Subcutaneous abdominal adipose tissue (tissue), 5 donors: ENCODE measurements around the gene CRAT.

Experiments
- H3K27ac ChIP-seq: one replicate; pipeline ENCODE4 v1.7.0; 2013; ENCODE audit warnings: low read depth, mild to moderate bottlenecking, inconsistent platforms, low read length, moderate library complexity
- H3K27me3 ChIP-seq, 5 donors: one replicate each; pipeline ENCODE4 v1.7.0; 2013; ENCODE audit warnings: low read length in 5 of 5, inconsistent platforms in 1 of 5; ENCODE audit not compliant: control insufficient read depth in 5 of 5, insufficient read depth in 4 of 5
- H3K36me3 ChIP-seq, 5 donors: one replicate each; pipeline ENCODE4 v1.7.0; 2013; ENCODE audit warnings: low read length in 5 of 5; ENCODE audit not compliant: control insufficient read depth in 5 of 5, insufficient read depth in 5 of 5
- H3K4me1 ChIP-seq, 5 donors: one replicate each; pipeline ENCODE4 v1.7.0; 2013; ENCODE audit warnings: low read length in 5 of 5, mild to moderate bottlenecking in 3 of 5, moderate library complexity in 1 of 5; ENCODE audit not compliant: control insufficient read depth in 5 of 5, insufficient read depth in 5 of 5
- H3K4me3 ChIP-seq, 5 donors: one replicate each; pipeline ENCODE4 v1.7.0; 2013; ENCODE audit warnings: low read length in 5 of 5, low read depth in 1 of 5
- H3K9ac ChIP-seq, 5 donors: one replicate each; pipeline ENCODE4 v1.7.0; 2013; ENCODE audit warnings: low read length in 5 of 5, mild to moderate bottlenecking in 4 of 5, moderate library complexity in 3 of 5
- H3K9me3 ChIP-seq, 5 donors: one replicate each; pipeline ENCODE4 v1.7.0; 2013; ENCODE audit warnings: low read length in 5 of 5; ENCODE audit not compliant: control insufficient read depth in 5 of 5
- donor health status: healthy.
- donor health status: healthy.
- donor health status: healthy.
- donor health status: healthy.
- donor health status: healthy.

The CRAT gene

DNA sequence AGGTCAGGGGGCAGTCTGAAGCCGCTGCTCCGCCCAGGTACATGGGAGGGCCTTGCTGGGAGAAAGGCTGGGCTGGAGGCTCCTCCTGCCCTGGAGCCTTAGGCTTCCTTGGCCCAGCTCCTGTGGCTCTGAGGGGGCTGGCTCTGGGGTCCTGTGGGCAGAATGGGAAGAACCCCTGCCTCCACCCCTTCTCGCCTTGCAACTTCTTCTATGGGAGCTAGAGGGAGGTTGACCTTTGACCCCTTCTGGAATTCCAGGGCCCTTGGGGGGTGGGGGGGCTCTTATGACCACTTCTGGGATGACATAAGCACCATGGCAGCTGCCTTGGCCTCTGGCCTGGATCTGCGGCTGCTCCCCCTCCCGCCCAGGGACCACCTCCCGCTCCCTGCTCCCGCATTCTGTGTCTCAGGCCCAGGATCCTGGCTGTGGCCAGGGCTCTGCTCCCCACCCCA is 35.3 kb upstream of the CRAT start:
- H3K4me3 ChIP-seq = no peak overlapping the region
- H3K4me1 ChIP-seq = peaks cover 22 to 62% (median 59%) of the 10 kb centered on the region in 5 donors
- H3K27ac ChIP-seq = peak overlapping the region; percentile 78
- H3K9ac ChIP-seq = peak overlapping the region in 4 of 5 donors; percentile 26 to 69 (median 62)
- peaks cover 0 to 37% (median 11%) of the 10 kb centered on the region in 5 donors for H3K36me3 ChIP-seq
- H3K9me3 ChIP-seq = no peaks in the 10 kb centered on the region
- H3K27me3 ChIP-seq = no peaks in the 10 kb centered on the region

GRCh38 chr9:129145316-129145715 is 34.7 kb upstream of the CRAT start:
- Histone ChIP-seq H3K4me3 (no peak overlapping the region), H3K36me3 (peaks cover 0 to 34% (median 11%) of the 10 kb centered on the region in 5 donors), H3K27ac (peak overlapping the region; percentile 78), H3K9me3 (no peaks in the 10 kb centered on the region), H3K4me1 (peaks cover 24 to 67% (median 64%) of the 10 kb centered on the region in 5 donors), H3K27me3 (no peaks in the 10 kb centered on the region), H3K9ac (peak overlapping the region in 2 of 5 donors; percentile 6 to 69)

DNA sequence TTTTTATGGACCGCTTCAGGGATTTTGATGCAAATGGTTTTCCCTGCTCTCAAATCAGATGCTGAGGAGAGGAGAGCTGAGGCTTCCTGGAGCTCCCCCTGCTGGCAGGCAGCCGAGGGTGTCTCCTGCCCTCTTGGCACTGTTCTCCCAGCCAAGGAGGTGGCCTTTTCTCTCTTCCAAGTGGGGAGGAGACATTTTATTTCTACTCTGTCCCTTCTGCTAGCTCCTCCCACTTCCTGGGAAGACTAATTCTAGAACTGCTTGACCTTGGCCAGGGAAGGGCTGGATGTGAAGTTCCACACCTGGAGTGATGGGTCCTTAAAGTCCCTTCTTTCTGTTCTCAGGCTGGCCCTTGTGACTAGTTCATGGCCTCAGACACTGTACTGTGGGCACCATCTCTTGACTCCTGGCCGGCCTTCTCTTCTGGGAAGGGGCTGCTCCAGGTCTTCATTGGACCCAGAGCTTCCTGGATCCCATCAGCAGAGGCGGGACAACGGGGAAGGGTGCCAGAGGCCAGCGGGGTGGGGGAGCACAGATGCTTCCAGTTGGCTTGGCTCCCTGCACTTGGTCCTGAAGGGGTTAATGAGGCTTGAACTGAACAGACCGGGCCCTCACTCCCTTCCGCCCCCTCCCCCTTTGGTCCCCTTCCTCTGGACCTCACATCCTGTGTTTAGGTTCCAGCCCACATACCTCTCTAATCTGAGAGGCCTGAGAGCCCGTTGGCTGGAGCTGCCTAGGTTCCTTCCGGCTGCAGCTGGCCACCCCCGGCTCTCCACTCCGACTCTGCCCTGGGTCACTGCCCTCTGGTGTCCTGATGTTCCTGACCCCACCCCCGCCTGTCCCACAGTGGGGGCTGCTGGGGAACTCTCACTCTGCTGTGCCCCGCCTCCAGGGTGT is 32.7 kb upstream of the CRAT start:
- Histone ChIP-seq H3K27me3 (no peaks in the 10 kb centered on the region), H3K36me3 (peaks cover 0 to 21% (median 3%) of the 10 kb centered on the region in 5 donors), H3K27ac (peak overlapping the region; percentile 100), H3K4me1 (peaks cover 26 to 85% (median 82%) of the 10 kb centered on the region in 5 donors), H3K9ac (peak overlapping the region; percentile 12 to 38 (median 35)), H3K9me3 (no peaks in the 10 kb centered on the region), H3K4me3 (peak overlapping the region in 3 of 5 donors; percentile 8 to 19 (median 13))

GRCh38 chr9:129142138-129142935 is 31.7 kb upstream of the CRAT start:
- Histone ChIP-seq H3K9ac (peak overlapping the region in 3 of 5 donors; percentile 21 to 41 (median 35)), H3K9me3 (no peaks in the 10 kb centered on the region), H3K4me1 (peaks cover 28 to 91% (median 88%) of the 10 kb centered on the region in 5 donors), H3K36me3 (peaks cover 0 to 26% (median 8%) of the 10 kb centered on the region in 5 donors), H3K27ac (peak overlapping the region; percentile 100), H3K27me3 (no peaks in the 10 kb centered on the region), H3K4me3 (peak overlapping the region in 3 of 5 donors; percentile 4 to 13 (median 13))

DNA sequence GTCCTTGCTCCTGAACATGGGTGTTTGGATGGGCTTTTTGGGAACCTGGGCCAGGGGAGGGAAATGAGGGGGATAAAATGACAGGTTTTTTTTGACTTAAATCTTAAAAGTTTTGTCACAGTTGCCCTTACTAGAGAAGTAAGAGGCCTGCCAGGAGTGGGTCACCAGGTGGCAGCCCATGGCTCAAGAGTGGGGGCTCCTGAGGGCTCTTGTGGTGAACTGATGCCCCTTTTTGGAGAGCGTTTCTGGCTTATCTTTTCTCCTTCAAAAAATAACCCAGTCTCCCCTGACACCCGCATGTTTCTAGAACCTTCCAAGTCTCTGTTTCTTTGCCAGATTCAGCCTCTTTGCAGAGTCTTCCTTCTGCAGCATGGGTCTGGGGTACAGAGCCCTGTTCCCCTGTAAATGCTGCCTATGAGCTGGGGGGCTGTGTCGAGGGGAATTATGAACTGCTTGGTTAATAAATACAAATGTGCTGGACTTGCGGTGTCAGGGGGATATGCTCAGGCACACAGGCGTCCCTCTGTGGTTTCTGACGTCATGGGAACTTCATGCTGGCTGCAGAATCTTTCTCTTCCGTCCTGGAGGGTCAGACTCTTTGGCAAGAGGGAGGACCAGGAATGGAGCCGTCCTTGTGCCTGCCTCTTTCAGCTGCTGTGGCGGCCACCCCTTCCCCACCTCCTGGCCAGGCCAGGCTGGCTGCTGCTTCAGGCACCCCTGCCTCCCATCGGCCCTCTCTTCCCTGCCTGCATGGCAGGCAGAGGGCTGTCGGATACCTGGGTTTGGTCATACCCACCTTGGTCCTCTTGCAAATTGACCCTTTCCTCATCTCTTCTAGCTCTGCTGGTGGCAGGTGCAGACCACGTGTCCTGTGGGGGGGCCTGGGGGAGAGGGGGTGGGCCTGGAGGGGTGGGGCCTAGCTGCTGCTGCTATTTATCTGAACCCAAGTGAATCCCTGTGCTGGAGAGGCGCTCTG is 30.8 kb upstream of the CRAT start:
- Histone ChIP-seq H3K9ac (peak overlapping the region; percentile 74 to 92 (median 84)), H3K4me3 (peak overlapping the region in 4 of 5 donors; percentile 23 to 49 (median 40))

GRCh38 chr9:129140397-129141065 is 29.9 kb upstream of the CRAT start:
- Histone ChIP-seq H3K27ac (peak overlapping the region; percentile 100), H3K9me3 (no peaks in the 10 kb centered on the region), H3K4me3 (peak overlapping the region; percentile 42 to 70 (median 47)), H3K9ac (peak overlapping the region; percentile 91 to 100 (median 96)), H3K36me3 (peaks cover 0 to 37% (median 19%) of the 10 kb centered on the region in 5 donors), H3K27me3 (no peaks in the 10 kb centered on the region), H3K4me1 (peaks cover 26 to 73% (median 71%) of the 10 kb centered on the region in 5 donors)

More for the DNA sequence above, 30.8 kb upstream of the CRAT start:
- peaks cover 28 to 81% (median 79%) of the 10 kb centered on the region in 5 donors for H3K4me1 ChIP-seq
- no peaks in the 10 kb centered on the region for H3K9me3 ChIP-seq
- peaks cover 0 to 32% (median 16%) of the 10 kb centered on the region in 5 donors for H3K36me3 ChIP-seq
- no peaks in the 10 kb centered on the region for H3K27me3 ChIP-seq
- H3K27ac ChIP-seq = peak overlapping the region; percentile 100

DNA sequence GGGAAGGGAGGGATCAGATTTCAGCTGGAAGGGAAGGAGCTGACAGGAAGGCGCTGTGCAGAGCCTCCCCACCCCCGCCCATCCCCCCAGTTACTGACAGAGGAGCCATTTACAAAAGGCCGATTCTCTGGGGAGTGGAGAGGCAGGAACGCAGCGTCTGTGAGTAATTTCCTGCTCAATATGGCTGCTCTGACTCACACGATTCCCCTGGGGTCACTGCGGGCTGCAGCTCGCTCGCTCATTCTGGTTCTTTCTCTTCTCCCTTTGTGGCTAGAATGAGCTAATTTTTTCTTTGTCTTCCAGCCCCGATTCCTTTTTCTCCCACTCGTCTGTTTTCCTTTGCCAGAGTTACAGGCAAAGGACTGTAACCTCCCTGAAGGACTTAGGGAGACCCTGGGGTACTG is 29.4 kb upstream of the CRAT start:
- Histone ChIP-seq H3K9ac (peak overlapping the region; percentile 91 to 100 (median 96)), H3K4me3 (peak overlapping the region; percentile 48 to 70 (median 63)), H3K27ac (peak overlapping the region; percentile 100), H3K4me1 (peaks cover 26 to 68% (median 65%) of the 10 kb centered on the region in 5 donors), H3K36me3 (peaks cover 0 to 40% (median 20%) of the 10 kb centered on the region in 5 donors), H3K27me3 (no peaks in the 10 kb centered on the region), H3K9me3 (no peaks in the 10 kb centered on the region)

DNA sequence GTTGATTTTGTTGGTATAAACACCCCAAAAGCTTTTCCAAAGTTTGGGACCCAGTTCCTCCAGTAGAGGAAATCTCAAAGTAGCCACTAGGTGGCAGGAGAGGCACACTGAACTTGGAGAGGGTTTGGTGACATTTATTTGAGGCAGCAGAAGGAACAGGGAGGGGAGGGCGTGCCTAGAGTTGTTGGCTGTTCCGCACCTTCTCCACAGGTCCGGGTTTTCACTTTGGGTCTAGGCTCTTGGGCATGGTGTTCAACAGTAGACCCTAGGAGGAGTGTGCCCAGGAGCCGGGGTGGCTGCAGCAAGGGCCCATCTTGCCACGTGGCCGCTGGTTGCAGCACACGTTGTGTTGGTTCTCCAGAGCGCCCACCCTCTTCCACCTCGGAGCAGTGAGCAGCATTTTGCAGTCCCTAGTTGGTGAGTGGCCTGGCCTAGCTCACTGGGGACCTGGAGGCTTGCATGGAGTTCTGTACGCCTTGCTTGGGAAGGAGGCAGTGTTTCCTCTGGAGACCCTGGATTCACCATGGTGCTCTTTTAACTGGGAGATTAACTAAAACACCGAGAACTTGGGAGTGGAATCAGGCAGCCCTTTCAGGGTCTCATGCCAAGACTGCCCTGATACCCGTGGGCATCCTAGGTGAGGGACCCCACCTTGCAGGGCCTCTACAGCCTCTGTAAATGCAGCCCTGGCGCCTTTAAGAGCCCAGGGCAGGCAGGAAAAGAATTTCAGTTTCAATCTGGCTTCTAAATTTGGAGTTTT is 28.8 kb upstream of the CRAT start:
- Histone ChIP-seq H3K4me1 (peaks cover 26 to 65% (median 63%) of the 10 kb centered on the region in 5 donors), H3K27me3 (no peaks in the 10 kb centered on the region), H3K27ac (peak overlapping the region; percentile 100), H3K9ac (peak overlapping the region; percentile 71 to 96 (median 78)), H3K36me3 (peaks cover 0 to 46% (median 25%) of the 10 kb centered on the region in 5 donors), H3K9me3 (no peaks in the 10 kb centered on the region), H3K4me3 (peak overlapping the region; percentile 57 to 70 (median 63))
